Measurements from ENCODE around the gene SMG6. TPM values are rescaled to one million over a fixed set of nuclear protein-coding genes. Genes with fewer than 3 reads are reported as not detected.

SMG6 gene
- total RNA-seq, 1 experiment from 2014 or later = 28.6 TPM

- Histone ChIP-seq H2BK12ac (ENCODE audit: insufficient read length, low read depth, low read length) (no peak overlapping the region), H3K4ac (ENCODE audit: low read depth, low read length) (no peak overlapping the region), H3T11ph (ENCODE audit: low read length) (no peak overlapping the region), H3K79me1 (ENCODE audit: insufficient read depth, low read depth, low read length, poor library complexity, severe bottlenecking) (no peaks in the 10 kb centered on the region), H3K9ac (ENCODE audit: extremely low read depth, insufficient read length, low read length) (no peak overlapping the region), H3K23me2 (ENCODE audit: insufficient read length, low read depth, low read length, poor library complexity, severe bottlenecking) (peaks cover 5% of the 10 kb centered on the region), H2BK15ac (ENCODE audit: low read depth, low read length) (no peak overlapping the region), H3K79me2 (ENCODE audit: insufficient read depth, low read length) (no peaks in the 10 kb centered on the region), H2AK5ac (ENCODE audit: insufficient read length, low read length) (no peak overlapping the region), H4K91ac (ENCODE audit: insufficient read length, low read depth, low read length) (no peak overlapping the region), H3K18ac (ENCODE audit: insufficient read length, low read depth, low read length) (no peak overlapping the region), H4K5ac (ENCODE audit: insufficient read length, low read depth, low read length) (no peak overlapping the region), H3K14ac (ENCODE audit: insufficient read depth, low read length) (no peak overlapping the region), H2AFZ (ENCODE audit: low read length) (no peak overlapping the region), H3K9me3 (ENCODE audit: control insufficient read depth, low read depth, low read length) (no peaks in the 10 kb centered on the region), H4K8ac (replicated peaks; ENCODE audit: insufficient read length, low read depth, low read length) (no peak overlapping the region), H4K20me1 (ENCODE audit: control insufficient read depth, insufficient read depth, insufficient read length) (no peaks in the 10 kb centered on the region), H2BK5ac (ENCODE audit: insufficient read length, low read length) (no peak overlapping the region), H3K56ac (ENCODE audit: insufficient read length, low read depth, low read length) (no peak overlapping the region), H3K27ac (ENCODE audit: insufficient read length, low read depth, low read length) (no peak overlapping the region), H3K4me2 (ENCODE audit: insufficient read depth, insufficient read length, low read length) (no peak overlapping the region), H2BK120ac (ENCODE audit: low read depth, low read length, poor library complexity, severe bottlenecking) (no peak overlapping the region), H2BK20ac (ENCODE audit: low read depth, low read length, poor library complexity, severe bottlenecking) (no peak overlapping the region), H3K27me3 (ENCODE audit: insufficient read depth, low read length) (no peaks in the 10 kb centered on the region), H3K23ac (ENCODE audit: insufficient read length, low read depth, low read length) (no peak overlapping the region), H3K4me1 (ENCODE audit: insufficient read depth, low read length) (peaks cover 2% of the 10 kb centered on the region)
- WGBS (ENCODE audit: extremely low coverage, insufficient read length, low lambda C conversion rate) = no CpG with 5 or more reads among the region's 5 CpGs
- Mint-ChIP-seq H3K4me3 (no peak overlapping the region), H3K9me3 (no peaks in the 10 kb centered on the region), H3K36me3 (ENCODE audit: insufficient read depth in 1 of 3, low read depth in 3 of 3) (peaks cover 5 to 18% (median 15%) of the 10 kb centered on the region in 3 experiments; a peak in 6 of 7 replicates), H3K27ac (no peak overlapping the region), H3K4me1 (peaks cover 17 to 20% of the 10 kb centered on the region in 2 experiments), H3K27me3 (ENCODE audit: low read depth) (no peaks in the 10 kb centered on the region)
- DNase-seq = no peak
- no peak for TF ChIP-seq CTCF (conservative IDR thresholded peaks at IDR 0.05)
These were observed 39.8 kb upstream of the SMG6 start for GRCh38 chr17:2343421-2343820.
